CD4-positive, alpha-beta T cell treated with Interferon gamma for 1 hour (primary cell): ENCODE measurements around the gene GLRA3.

Source experiments
- DNase-seq: peaks from one replicate; pipeline ENCODE4 v3.0.0-alpha.2; 2020

GLRA3 gene

GRCh38 chr4:174591243-174592021, 237.6 kb downstream of the GLRA3 start:
- no peak for DNase-seq

DNA sequence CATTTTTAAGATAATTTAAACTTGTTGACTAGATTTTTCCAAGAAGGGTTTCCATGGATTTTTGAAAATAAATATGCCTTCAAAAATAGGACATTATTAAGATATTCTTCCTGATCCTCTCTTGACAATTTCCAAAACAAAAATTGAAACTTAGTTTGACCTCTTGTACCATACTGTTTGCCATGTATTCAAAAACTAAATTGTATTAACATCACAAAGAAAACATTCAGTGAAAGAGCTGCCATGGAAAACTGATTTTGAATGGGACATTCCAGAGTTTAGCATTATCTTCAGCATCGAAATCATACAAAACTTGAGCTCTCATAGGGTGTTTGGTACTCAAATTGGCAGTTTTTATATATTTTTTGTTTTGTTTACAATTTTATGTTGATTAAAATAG, 238.7 kb downstream of the GLRA3 start:
- DNase-seq: no peak
